HCT116 (cell line): ENCODE data around the gene BTBD9. TPM values are rescaled to one million over a fixed set of nuclear protein-coding genes. Genes with fewer than 3 reads are reported as not detected.

Experiments used
- ATAC-seq: fragments of 200-7000 bp; cut with Tn5 transposase; 2 replicates; pipeline ENCODE4 v1.9.1; 2020; ENCODE audit warnings: mild to moderate bottlenecking, moderate library complexity
- BruUV-seq: library from RNA; stranded (reverse); fragments of 400-500 nt; replicated peaks from 2 replicates; lab custom pipeline; 2021; lab: Mats Ljungman, UMichigan
- CTCF ChIA-PET: fragments of 300-600 bp; sonication (Branson Sonifier 250); formaldehyde crosslinking; loops from one replicate; lab custom pipeline; 2021; ENCODE audit warnings: antibody characterized with exemption; lab: Charles Lee
- POLR2A ChIA-PET: fragments of 300-600, 350-600 bp; sonication (Branson Sonifier 250); formaldehyde crosslinking; loops from one replicate; lab custom pipeline; 2021; ENCODE audit warnings: antibody characterized with exemption; lab: Charles Lee
- RAD21 ChIA-PET, 2 experiments: fragments of 300-600 bp; sonication (Branson Sonifier 250); formaldehyde crosslinking; loops; one replicate each; lab custom pipeline; 2023; ENCODE audit warnings: low total read pairs in 2 of 2; ENCODE audit not compliant: uncharacterized antibody in 2 of 2, unreplicated experiment in 2 of 2, low non-redundant PET in 1 of 2; lab: Charles Lee
- DNase-seq: peaks from one replicate; pipeline ENCODE4 v3.0.0-alpha.2; 2010; ENCODE audit warnings: low read depth, low spot score
- H2AFZ ChIP-seq: fragments of 200-600 bp; shearing (Covaris generic), sonication (generic); 2 replicates; pipeline ENCODE4 v1.6.1; 2017; ENCODE audit warnings: low read depth, mixed run types, mixed read lengths, antibody characterized with exemption, low read length; ENCODE audit not compliant: poor library complexity, severe bottlenecking
- H3K27ac ChIP-seq: 2 replicates; pipeline ENCODE4 v1.5.1; 2012; ENCODE audit warnings: low read depth, low read length
- H3K27me3 ChIP-seq: fragments of 200-600 bp; sonication (generic); 2 replicates; pipeline ENCODE4 v1.6.1; 2016; ENCODE audit warnings: mixed run types, low read length, mixed read lengths; ENCODE audit not compliant: insufficient read depth
- H3K36me3 ChIP-seq, 2 experiments: fragments of 200-500 bp in 1 of 2; fragments of 200-600 bp in 1 of 2; sonication (Bioruptor generic) in 1 of 2; sonication (generic) in 1 of 2; 2 replicates each; pipeline versions ENCODE4 v1.5.1 to v1.6.1; 2014 to 2016; ENCODE audit warnings: low read length in 2 of 2, inconsistent platforms in 1 of 2, mixed read lengths in 1 of 2, mixed run types in 1 of 2; ENCODE audit not compliant: insufficient read depth in 2 of 2, control insufficient read depth in 1 of 2
- H3K4me1 ChIP-seq, 2 experiments: fragments of 200-600 bp in 1 of 2; sonication (generic) in 1 of 2; 2 replicates each; pipeline versions ENCODE4 v1.5.1 to v1.6.1; 2012 to 2017; ENCODE audit warnings: low read length in 2 of 2, inconsistent platforms in 1 of 2, mild to moderate bottlenecking in 1 of 2, mixed read lengths in 1 of 2, mixed run types in 1 of 2, moderate library complexity in 1 of 2; ENCODE audit not compliant: insufficient read depth in 2 of 2, control insufficient read depth in 1 of 2
- H3K4me2 ChIP-seq: fragments of 200-600 bp; sonication (generic); 2 replicates; pipeline ENCODE4 v1.6.1; 2017; ENCODE audit warnings: mixed run types, low read length, mixed read lengths
- H3K4me3 ChIP-seq, 2 experiments: fragments of 200-600 bp in 1 of 2; sonication (generic) in 1 of 2; replicated peaks in 1 of 2; 2 replicates each; pipeline ENCODE4 v1.5.1; 2011 to 2016; ENCODE audit warnings: low read length in 2 of 2, control low read depth in 1 of 2, low read depth in 1 of 2, mild to moderate bottlenecking in 1 of 2, mixed read lengths in 1 of 2, mixed run types in 1 of 2
- H3K79me2 ChIP-seq: fragments of 200-600 bp; sonication (generic); 2 replicates; pipeline ENCODE4 v1.6.1; 2017; ENCODE audit warnings: mild to moderate bottlenecking, mixed run types, low read length, moderate library complexity, mixed read lengths; ENCODE audit not compliant: insufficient read depth
- H3K9ac ChIP-seq: fragments of 200-600 bp; sonication (generic); 2 replicates; pipeline ENCODE4 v1.6.1; 2016; ENCODE audit warnings: low read length, mixed read lengths
- H3K9me2 ChIP-seq: fragments of 200-600 bp; sonication (generic), shearing (Covaris generic); 2 replicates; pipeline ENCODE4 v1.6.1; 2017; ENCODE audit warnings: mixed run types, mild to moderate bottlenecking, moderate library complexity; ENCODE audit not compliant: insufficient read depth
- H3K9me3 ChIP-seq, 2 experiments: fragments of 200-500 bp in 1 of 2; fragments of 200-600 bp in 1 of 2; sonication (Bioruptor generic) in 1 of 2; sonication (generic) in 1 of 2; 2 replicates each; pipeline ENCODE4 v1.6.1; 2014 to 2017; ENCODE audit warnings: low read length in 2 of 2, mixed read lengths in 2 of 2, inconsistent platforms in 1 of 2, low read depth in 1 of 2, mild to moderate bottlenecking in 1 of 2, mixed run types in 1 of 2, moderate library complexity in 1 of 2; ENCODE audit not compliant: control insufficient read depth in 1 of 2, insufficient read depth in 1 of 2
- H4K20me1 ChIP-seq: fragments of 200-600 bp; sonication (generic), shearing (Covaris generic); 2 replicates; pipeline ENCODE4 v1.6.1; 2017; ENCODE audit warnings: mixed run types, mild to moderate bottlenecking, moderate library complexity; ENCODE audit not compliant: insufficient read depth
- CBX3 ChIP-seq: IDR thresholded peaks from 2 replicates; pipeline ENCODE4 v1.6.1; 2012; ENCODE audit warnings: low read depth
- CEBPB ChIP-seq: IDR thresholded peaks from 2 replicates; pipeline ENCODE4 v1.6.1; 2012; ENCODE audit warnings: low read depth
- CTCF ChIP-seq, 3 experiments: fragments of 200-600 bp in 1 of 3; sonication (generic) in 1 of 3; IDR thresholded peaks in 2 of 3; conservative IDR thresholded peaks in 1 of 3; 2 replicates each; pipeline ENCODE4 v1.5.1; 2012 to 2017; ENCODE audit warnings: low read depth in 2 of 3, low read length in 2 of 3, antibody characterized with exemption in 1 of 3, borderline replicate concordance in 1 of 3, control low read depth in 1 of 3, mild to moderate bottlenecking in 1 of 3, mixed read lengths in 1 of 3, mixed run types in 1 of 3, moderate library complexity in 1 of 3; ENCODE audit not compliant: insufficient read depth in 1 of 3
- POLR2AphosphoS5 ChIP-seq: IDR thresholded peaks from 2 replicates; pipeline ENCODE4 v1.6.1; 2011; ENCODE audit warnings: mild to moderate bottlenecking, low read depth, low read length, moderate library complexity
- SRF ChIP-seq: IDR thresholded peaks from 2 replicates; pipeline ENCODE4 v1.6.1; 2012; ENCODE audit warnings: low read depth
- YY1 ChIP-seq: IDR thresholded peaks from 2 replicates; pipeline ENCODE4 v1.6.1; 2011; ENCODE audit warnings: low read length, low read depth, moderate library complexity, mild to moderate bottlenecking; ENCODE audit not compliant: insufficient replicate concordance; ENCODE audit errors: extremely low read depth
- ZFX ChIP-seq: fragments of 450-650 bp; IDR thresholded peaks from 2 replicates; pipeline ENCODE4 v1.6.1; 2017
- intact Hi-C: fragments of 100-400 bp; cut with micrococcal nuclease; formaldehyde crosslinking; loops from 2 replicates; pipeline ENCODE4 v1.10.0; 2022
- total RNA-seq: library from RNA; stranded (reverse); gene quantifications from one replicate; pipeline ENCODE4 v1.2.1, GENCODE V29; 2021; ENCODE audit not compliant: unreplicated experiment

The BTBD9 gene
- total RNA-seq, 1 experiment from 2014 or later: 10.9 TPM

- DNase-seq (no peak), ATAC-seq (no peak)
- Histone ChIP-seq H3K27ac (no peak overlapping the region), H3K4me2 (no peak overlapping the region), H3K9me2 (no peaks in the 10 kb centered on the region), H3K4me3 (no peak overlapping the region), H3K9me3 (no peaks in the 10 kb centered on the region), H4K20me1 (no peaks in the 10 kb centered on the region), H3K9ac (no peak overlapping the region), H3K27me3 (no peaks in the 10 kb centered on the region), H3K36me3 (no peaks in the 10 kb centered on the region), H3K4me1 (peaks cover 5 to 12% of the 10 kb centered on the region in 2 experiments), H3K79me2 (no peaks in the 10 kb centered on the region), H2AFZ (no peak overlapping the region)
- CTCF ChIA-PET: no interaction called here
- POLR2A ChIA-PET: no interaction called here
- RAD21 ChIA-PET: no interaction called here
- intact Hi-C loops: no loop called here
- no peak for TF ChIP-seq CTCF (IDR thresholded peaks at IDR 0.05 in 2 of 3, conservative IDR thresholded peaks at IDR 0.05 in 1 of 3; ENCODE audit: borderline replicate concordance in 1 of 3, insufficient read depth in 1 of 3, low read depth in 2 of 3, low read length in 2 of 3)
- TF ChIP-seq SRF: no peak
- no peak for TF ChIP-seq YY1
- no peak for TF ChIP-seq CBX3
- no TSS peak for BruUV-seq
Observed at GRCh38 chr6:38400764-38401163, 239.0 kb downstream of the BTBD9 start.

- no peaks in the 10 kb centered on the region for H4K20me1 ChIP-seq
- peaks cover 5 to 12% of the 10 kb centered on the region in 2 experiments for H3K4me1 ChIP-seq
- no peaks in the 10 kb centered on the region for H3K27me3 ChIP-seq
- no peaks in the 10 kb centered on the region for H3K79me2 ChIP-seq
- no peak overlapping the region for H2AFZ ChIP-seq
- H3K4me2 ChIP-seq: no peak overlapping the region
- intact Hi-C loops: no loop called here
- no peak for ATAC-seq
- ChIA-PET POLR2A (no interaction called here), CTCF (no interaction called here), RAD21 (no interaction called here)
- BruUV-seq: no TSS peak
- no peaks in the 10 kb centered on the region for H3K36me3 ChIP-seq
- H3K4me3 ChIP-seq: no peak overlapping the region
- no peak for TF ChIP-seq POLR2AphosphoS5
- no peak for TF ChIP-seq ZFX
- TF ChIP-seq SRF: no peak
- TF ChIP-seq CEBPB: no peak
- no peak overlapping the region for H3K27ac ChIP-seq
- no peaks in the 10 kb centered on the region for H3K9me3 ChIP-seq
- no peaks in the 10 kb centered on the region for H3K9me2 ChIP-seq
- DNase-seq: no peak
- H3K9ac ChIP-seq: no peak overlapping the region
Observed at GRCh38 chr6:38400101-38400500, 239.6 kb downstream of the BTBD9 start.
